GM12878 (cell line): ENCODE measurements around the gene SLC39A11. TPM values are rescaled to one million over a fixed set of nuclear protein-coding genes. Genes with fewer than 3 reads are reported as not detected.

Source experiments
- ATAC-seq: fragments of 200-7000 bp; cut with Tn5 transposase; 3 replicates; pipeline ENCODE4 v1.9.1; 2020; ENCODE audit warnings: mild to moderate bottlenecking, moderate library complexity
- BruUV-seq: library from RNA; stranded (reverse); fragments of 400-500 nt; replicated peaks from 2 replicates; lab custom pipeline; 2021; lab: Mats Ljungman, UMichigan
- CTCF ChIA-PET: fragments of 300-600 bp; sonication (Branson Sonifier 250); formaldehyde crosslinking; extraction: SDS; loops from one replicate; lab custom pipeline; 2021; ENCODE audit warnings: inconsistent platforms; lab: Yijun Ruan, JAX
- POLR2A ChIA-PET: fragments of 350-600 bp; formaldehyde crosslinking; extraction: SDS; loops from one replicate; lab custom pipeline; 2021; ENCODE audit warnings: inconsistent platforms; lab: Charles Lee
- RAD21 ChIA-PET: fragments of 300-600 bp; sonication (Branson Sonifier 250); formaldehyde crosslinking; loops from one replicate; lab custom pipeline; 2023; ENCODE audit warnings: antibody characterized with exemption; ENCODE audit not compliant: unreplicated experiment; lab: Charles Lee
- SMC1A ChIA-PET: fragments of 300-600 bp; sonication (Branson Sonifier 250); formaldehyde crosslinking; loops from one replicate; lab custom pipeline; 2023; ENCODE audit not compliant: unreplicated experiment, uncharacterized antibody; lab: Charles Lee
- DNase-seq: peaks from one replicate; pipeline ENCODE4 v3.0.0-alpha.2; 2011; ENCODE audit warnings: low read depth, low spot score
- FAIRE-seq: peaks from 3 replicates; lab custom pipeline; 2011; peaks lifted over from hg19 to GRCh38; lab: Jason Lieb, UNC
- H2AFZ ChIP-seq: 2 replicates; pipeline ENCODE4 v1.6.0; 2011; ENCODE audit warnings: low read depth, low read length, control low read depth; ENCODE audit not compliant: control insufficient read depth
- H3K27ac ChIP-seq: 2 replicates; pipeline ENCODE4 v1.5.1; 2011; ENCODE audit warnings: control low read depth; ENCODE audit not compliant: control insufficient read depth, insufficient read depth
- H3K27me3 ChIP-seq, 2 experiments: replicated peaks in 1 of 2; 2 replicates each; pipeline versions ENCODE4 v1.6.0 to v1.6.1; 2011; ENCODE audit warnings: low read length in 1 of 2; ENCODE audit not compliant: control insufficient read depth in 2 of 2, insufficient read depth in 2 of 2
- H3K36me3 ChIP-seq, 2 experiments: 2 replicates each; pipeline ENCODE4 v1.5.1; 2011; ENCODE audit warnings: low read length in 1 of 2; ENCODE audit not compliant: control insufficient read depth in 2 of 2, insufficient read depth in 2 of 2
- H3K4me1 ChIP-seq: 2 replicates; pipeline ENCODE4 v1.6.1; 2011; ENCODE audit warnings: mild to moderate bottlenecking, low read length, moderate library complexity, mixed read lengths; ENCODE audit not compliant: control insufficient read depth, insufficient read depth
- H3K4me2 ChIP-seq: 2 replicates; pipeline ENCODE4 v1.6.0; 2011; ENCODE audit warnings: control low read depth; ENCODE audit not compliant: control insufficient read depth, insufficient read depth
- H3K4me3 ChIP-seq: fragments of 200-600 bp; sonication (generic); 2 replicates; pipeline ENCODE4 v1.5.1; 2016
- H3K79me2 ChIP-seq: 2 replicates; pipeline ENCODE4 v1.6.0; 2011; ENCODE audit warnings: low read length; ENCODE audit not compliant: control insufficient read depth, insufficient read depth
- H3K9ac ChIP-seq: 2 replicates; pipeline ENCODE4 v1.8.0; 2011; ENCODE audit warnings: low read length, control low read depth, mixed read lengths; ENCODE audit not compliant: control insufficient read depth, insufficient read depth
- H3K9me3 ChIP-seq: replicated peaks from 3 replicates; pipeline ENCODE4 v1.5.1; 2011; ENCODE audit warnings: mild to moderate bottlenecking, low read length; ENCODE audit not compliant: control insufficient read depth, insufficient read depth
- H4K20me1 ChIP-seq: 2 replicates; pipeline ENCODE4 v1.6.0; 2011; ENCODE audit not compliant: control insufficient read depth, insufficient read depth
- BRCA1 ChIP-seq: IDR thresholded peaks from 2 replicates; pipeline ENCODE4 v1.6.1; 2011; ENCODE audit warnings: low read depth, low read length, improper control_type of control experiment
- KAT2A ChIP-seq: conservative IDR thresholded peaks from 2 replicates; pipeline ENCODE4 v1.6.1; 2011; ENCODE audit warnings: low read depth, low read length; ENCODE audit not compliant: control insufficient read depth
- KDM1A ChIP-seq: fragments of 200-600 bp; sonication (generic); IDR thresholded peaks from 2 replicates; pipeline ENCODE4 v1.6.1; 2016; ENCODE audit warnings: borderline replicate concordance
- SMARCA5 ChIP-seq: fragments of 450-650 bp; IDR thresholded peaks from 2 replicates; pipeline ENCODE4 v1.6.1; 2017; ENCODE audit warnings: mild to moderate bottlenecking
- WGBS: methylation state at CpG from one replicate; pipeline ENCODE4 v1.1.6; 2016; ENCODE audit warnings: low lambda C conversion rate; ENCODE audit not compliant: insufficient replicate concordance, insufficient coverage; ENCODE audit errors: missing lambda C conversion rate; 5-methylcytosine and 5-hydroxymethylcytosine counted together
- in situ Hi-C: fragments of 300-500 bp; cut with MboI; formaldehyde crosslinking; loops from 9 replicates; pipeline ENCODE4 v1.14.3; 2018; ENCODE audit warnings: mixed read lengths
- intact Hi-C: fragments of 100-400 bp; cut with micrococcal nuclease; formaldehyde crosslinking; loops from one replicate; pipeline ENCODE4 v1.14.2; 2022; ENCODE audit not compliant: unreplicated experiment
- polyA plus RNA-seq, 11 experiments: library from polyadenylated mRNA; depleted of rRNA in 4 of 11; unstranded in 6 of 11; stranded (reverse) in 5 of 11; fragments of >200 nt; fragmentation: Nextera tagmentation in 4 of 11; fragmentation: Illumina TruSeq in 1 of 11; extraction: Ambion mirVana in 4 of 11; extraction: Trizol in 1 of 11; gene quantifications; 1 replicate in 1 of 11; 2 replicates in 10 of 11; pipeline versions ENCODE4 v1.2.1 to v1.2.3, GENCODE V29; 2011 to 2016; ENCODE audit warnings: inconsistent platforms in 2 of 11, missing spikeins in 2 of 11, low read depth in 1 of 11
- total RNA-seq, 4 experiments: library from RNA; depleted of rRNA in 3 of 4; stranded (reverse); fragments of >200 nt in 3 of 4; fragmentation: Illumina TruSeq in 1 of 4; extraction: Trizol in 1 of 4; gene quantifications; 2 replicates each; pipeline versions ENCODE4 v1.2.1 to v1.2.3, GENCODE V29; 2013 to 2021
- TF ChIP-seq, protein P1 (sequence below): IDR thresholded peaks from 2 replicates; pipeline ENCODE4 v1.6.1; 2011; ENCODE audit warnings: borderline replicate concordance, low read depth, mild to moderate bottlenecking, moderate library complexity, low read length; ENCODE audit not compliant: insufficient read depth, poor library complexity, severe bottlenecking
- TF ChIP-seq, protein P2 (sequence below): IDR thresholded peaks from 2 replicates; pipeline ENCODE4 v1.6.1; 2012; ENCODE audit warnings: mild to moderate bottlenecking, low read depth, low read length
- TF ChIP-seq, protein P3 (sequence below): IDR thresholded peaks from 2 replicates; pipeline ENCODE4 v1.6.1; 2012; ENCODE audit warnings: low read length, inconsistent platforms

Gene SLC39A11
- total and polyA plus RNA-seq, 10 of the 15 experiments (the other 5 are each of a cell fraction or from before 2014, with no cell fraction given) = 8.6 to 23.8 (median 14.0) TPM

DNA sequence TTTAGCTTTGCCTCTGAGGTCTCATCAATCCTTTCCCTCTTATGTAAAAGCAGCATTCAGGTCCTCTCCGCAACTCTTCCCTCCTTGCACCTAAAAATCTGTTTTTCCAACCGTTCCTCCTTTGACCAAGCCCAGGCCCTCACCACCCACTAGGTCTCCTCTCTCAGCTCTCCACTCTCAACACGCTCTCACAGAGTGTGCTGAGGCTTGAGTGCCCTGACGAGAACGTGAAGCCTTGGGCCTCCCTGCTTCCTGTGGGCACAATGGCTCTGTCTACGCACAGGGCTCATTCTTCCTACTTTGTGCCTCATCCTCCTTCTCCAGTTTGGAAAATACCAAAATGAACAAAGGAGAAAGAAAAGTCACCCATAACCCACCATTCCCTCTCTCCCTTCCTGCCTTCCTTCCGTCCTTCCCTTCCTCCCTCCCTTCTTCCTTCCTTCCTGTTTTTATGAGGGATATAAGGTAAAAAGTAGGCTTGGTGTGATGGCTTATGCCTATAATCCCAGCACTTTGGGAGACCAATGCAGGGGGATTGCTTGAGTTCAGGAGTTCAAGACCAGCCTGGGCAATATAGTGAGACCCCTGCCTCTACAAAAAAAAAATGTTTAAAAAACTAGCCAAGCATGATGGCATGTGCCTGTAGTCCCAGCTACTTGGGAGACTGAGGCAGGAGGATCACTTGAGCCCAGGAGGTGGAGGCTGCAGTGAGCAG, 31.3 kb upstream of the SLC39A11 start:
- no TSS peak for BruUV-seq
- POLR2A ChIA-PET = no interaction called here
- no peak for DNase-seq
- Histone ChIP-seq H3K79me2 (no peaks in the 10 kb centered on the region), H4K20me1 (no peaks in the 10 kb centered on the region), H3K27me3 (no peaks in the 10 kb centered on the region), H3K36me3 (no peaks in the 10 kb centered on the region), H3K9me3 (no peaks in the 10 kb centered on the region), H3K27ac (no peak overlapping the region), H3K4me2 (no peak overlapping the region), H3K4me1 (no peaks in the 10 kb centered on the region; the same call in 1 of the 2 replicates), H3K4me3 (no peak overlapping the region), H3K9ac (no peak overlapping the region), H2AFZ (no peak overlapping the region)
- RAD21 ChIA-PET = no interaction called here
- intact Hi-C loops (no loop called here), in situ Hi-C loops (no loop called here)
- SMC1A ChIA-PET = interaction anchor here (1.1 kb wide), 1 partner anchor 10 kb away, joined by 4 read pairs; no protein-coding TSS in a partner anchor
- ATAC-seq = no peak
- no peak for TF ChIP-seq BRCA1
- no peak for TF ChIP-seq SMARCA5
- TF ChIP-seq, protein P1, sequence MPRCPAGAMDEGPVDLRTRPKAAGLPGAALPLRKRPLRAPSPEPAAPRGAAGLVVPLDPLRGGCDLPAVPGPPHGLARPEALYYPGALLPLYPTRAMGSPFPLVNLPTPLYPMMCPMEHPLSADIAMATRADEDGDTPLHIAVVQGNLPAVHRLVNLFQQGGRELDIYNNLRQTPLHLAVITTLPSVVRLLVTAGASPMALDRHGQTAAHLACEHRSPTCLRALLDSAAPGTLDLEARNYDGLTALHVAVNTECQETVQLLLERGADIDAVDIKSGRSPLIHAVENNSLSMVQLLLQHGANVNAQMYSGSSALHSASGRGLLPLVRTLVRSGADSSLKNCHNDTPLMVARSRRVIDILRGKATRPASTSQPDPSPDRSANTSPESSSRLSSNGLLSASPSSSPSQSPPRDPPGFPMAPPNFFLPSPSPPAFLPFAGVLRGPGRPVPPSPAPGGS = no peak
- TF ChIP-seq, protein P2, sequence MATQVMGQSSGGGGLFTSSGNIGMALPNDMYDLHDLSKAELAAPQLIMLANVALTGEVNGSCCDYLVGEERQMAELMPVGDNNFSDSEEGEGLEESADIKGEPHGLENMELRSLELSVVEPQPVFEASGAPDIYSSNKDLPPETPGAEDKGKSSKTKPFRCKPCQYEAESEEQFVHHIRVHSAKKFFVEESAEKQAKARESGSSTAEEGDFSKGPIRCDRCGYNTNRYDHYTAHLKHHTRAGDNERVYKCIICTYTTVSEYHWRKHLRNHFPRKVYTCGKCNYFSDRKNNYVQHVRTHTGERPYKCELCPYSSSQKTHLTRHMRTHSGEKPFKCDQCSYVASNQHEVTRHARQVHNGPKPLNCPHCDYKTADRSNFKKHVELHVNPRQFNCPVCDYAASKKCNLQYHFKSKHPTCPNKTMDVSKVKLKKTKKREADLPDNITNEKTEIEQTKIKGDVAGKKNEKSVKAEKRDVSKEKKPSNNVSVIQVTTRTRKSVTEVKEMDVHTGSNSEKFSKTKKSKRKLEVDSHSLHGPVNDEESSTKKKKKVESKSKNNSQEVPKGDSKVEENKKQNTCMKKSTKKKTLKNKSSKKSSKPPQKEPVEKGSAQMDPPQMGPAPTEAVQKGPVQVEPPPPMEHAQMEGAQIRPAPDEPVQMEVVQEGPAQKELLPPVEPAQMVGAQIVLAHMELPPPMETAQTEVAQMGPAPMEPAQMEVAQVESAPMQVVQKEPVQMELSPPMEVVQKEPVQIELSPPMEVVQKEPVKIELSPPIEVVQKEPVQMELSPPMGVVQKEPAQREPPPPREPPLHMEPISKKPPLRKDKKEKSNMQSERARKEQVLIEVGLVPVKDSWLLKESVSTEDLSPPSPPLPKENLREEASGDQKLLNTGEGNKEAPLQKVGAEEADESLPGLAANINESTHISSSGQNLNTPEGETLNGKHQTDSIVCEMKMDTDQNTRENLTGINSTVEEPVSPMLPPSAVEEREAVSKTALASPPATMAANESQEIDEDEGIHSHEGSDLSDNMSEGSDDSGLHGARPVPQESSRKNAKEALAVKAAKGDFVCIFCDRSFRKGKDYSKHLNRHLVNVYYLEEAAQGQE = no peak
- TF ChIP-seq, protein P3, sequence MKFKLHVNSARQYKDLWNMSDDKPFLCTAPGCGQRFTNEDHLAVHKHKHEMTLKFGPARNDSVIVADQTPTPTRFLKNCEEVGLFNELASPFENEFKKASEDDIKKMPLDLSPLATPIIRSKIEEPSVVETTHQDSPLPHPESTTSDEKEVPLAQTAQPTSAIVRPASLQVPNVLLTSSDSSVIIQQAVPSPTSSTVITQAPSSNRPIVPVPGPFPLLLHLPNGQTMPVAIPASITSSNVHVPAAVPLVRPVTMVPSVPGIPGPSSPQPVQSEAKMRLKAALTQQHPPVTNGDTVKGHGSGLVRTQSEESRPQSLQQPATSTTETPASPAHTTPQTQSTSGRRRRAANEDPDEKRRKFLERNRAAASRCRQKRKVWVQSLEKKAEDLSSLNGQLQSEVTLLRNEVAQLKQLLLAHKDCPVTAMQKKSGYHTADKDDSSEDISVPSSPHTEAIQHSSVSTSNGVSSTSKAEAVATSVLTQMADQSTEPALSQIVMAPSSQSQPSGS = no peak
- TF ChIP-seq KDM1A = no peak
- TF ChIP-seq KAT2A = no peak
- FAIRE-seq = no peak
- WGBS = 37% methylated on average over 7 of the region's 7 CpGs
- CTCF ChIA-PET = interaction anchor here (0.6 kb wide), 1 partner anchor 87 kb away, joined by 3 read pairs; no protein-coding TSS in a partner anchor
